Activated naive CD8-positive, alpha-beta T cell treated with anti-CD3 and anti-CD28 coated beads, Interleukin-2, amount 10 ng/mL, durations not matched to agents 7 days and 5 days (primary cell): ENCODE measurements around the gene NPAS1. TPM values are rescaled to one million over a fixed set of nuclear protein-coding genes. Genes with fewer than 3 reads are reported as not detected.
"Not testable (repeated sequence)": the region's sequence is repeated elsewhere in the genome, so short reads cannot be mapped to it uniquely, and the experiment has no call there.

Experiments used
- ATAC-seq: fragments of 150-1000 bp; cut with Tn5 transposase; one replicate; pipeline ENCODE4 v1.10.0; 2021; ENCODE audit warnings: low read depth, moderate library complexity
- POLR2A ChIA-PET: fragments of 350-600 bp; sonication (Branson Sonifier 250); formaldehyde crosslinking; loops from one replicate; lab custom pipeline; 2021; ENCODE audit warnings: antibody characterized with exemption; lab: Charles Lee
- DNase-seq: peaks from one replicate; pipeline ENCODE4 v3.0.0; 2021
- H3K27ac Mint-ChIP-seq: one replicate; pipeline ENCODE4 v1.8.0; 2022; ENCODE audit warnings: mild to moderate bottlenecking, mixed read lengths
- H3K27me3 Mint-ChIP-seq: one replicate; pipeline ENCODE4 v1.8.0; 2022; ENCODE audit warnings: mild to moderate bottlenecking, moderate library complexity, mixed read lengths
- H3K36me3 Mint-ChIP-seq: one replicate; pipeline ENCODE4 v1.8.0; 2021; ENCODE audit warnings: mild to moderate bottlenecking, mixed read lengths
- H3K4me1 Mint-ChIP-seq: one replicate; pipeline ENCODE4 v1.8.0; 2021; ENCODE audit warnings: mixed read lengths
- H3K4me3 Mint-ChIP-seq: one replicate; pipeline ENCODE4 v1.8.0; 2022; ENCODE audit warnings: mild to moderate bottlenecking, moderate library complexity, mixed read lengths
- H3K9me3 Mint-ChIP-seq: one replicate; pipeline ENCODE4 v1.8.0; 2021; ENCODE audit warnings: mixed read lengths
- total RNA-seq, 2 experiments: library from RNA; stranded (reverse); gene quantifications; one replicate each; pipeline ENCODE4 v1.2.3, GENCODE V29; 2021

The NPAS1 gene
- total RNA-seq, 2 experiments from 2014 or later: 0.43 to 0.61 TPM

DNA sequence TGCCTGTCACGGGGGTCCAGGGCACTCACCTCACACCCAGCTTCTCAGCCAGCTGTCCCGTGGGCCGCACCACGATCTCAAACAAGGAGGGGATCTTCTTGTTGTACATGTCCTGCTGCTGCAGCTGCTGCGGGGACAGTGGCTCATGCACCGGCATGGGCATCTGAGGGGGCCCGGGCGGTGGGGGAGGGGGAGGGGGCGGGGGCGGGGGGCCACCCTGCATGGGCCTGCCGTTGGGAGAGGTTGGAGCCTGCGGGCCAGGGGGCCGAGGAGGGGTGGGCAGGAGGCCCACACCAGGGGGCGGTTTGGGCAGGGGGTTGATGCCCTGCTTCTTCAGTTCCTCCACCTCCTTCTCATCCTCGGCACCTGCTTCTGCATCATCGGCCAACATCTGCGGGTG is 52.7 kb downstream of the NPAS1 start:
- H3K9me3 Mint-ChIP-seq: no peaks in the 10 kb centered on the region
- POLR2A ChIA-PET: interaction anchor here (1.1 kb wide), 1 partner anchor 41 kb away, joined by 3 read pairs; the partner anchor contains the start of gene ZC3H4
- no peak overlapping the region for H3K4me3 Mint-ChIP-seq
- peaks cover 10% of the 10 kb centered on the region for H3K4me1 Mint-ChIP-seq
- no peak for ATAC-seq
- H3K36me3 Mint-ChIP-seq: peaks cover 22% of the 10 kb centered on the region
- H3K27ac Mint-ChIP-seq: no peak overlapping the region
- no peak for DNase-seq
- H3K27me3 Mint-ChIP-seq: no peaks in the 10 kb centered on the region

DNA sequence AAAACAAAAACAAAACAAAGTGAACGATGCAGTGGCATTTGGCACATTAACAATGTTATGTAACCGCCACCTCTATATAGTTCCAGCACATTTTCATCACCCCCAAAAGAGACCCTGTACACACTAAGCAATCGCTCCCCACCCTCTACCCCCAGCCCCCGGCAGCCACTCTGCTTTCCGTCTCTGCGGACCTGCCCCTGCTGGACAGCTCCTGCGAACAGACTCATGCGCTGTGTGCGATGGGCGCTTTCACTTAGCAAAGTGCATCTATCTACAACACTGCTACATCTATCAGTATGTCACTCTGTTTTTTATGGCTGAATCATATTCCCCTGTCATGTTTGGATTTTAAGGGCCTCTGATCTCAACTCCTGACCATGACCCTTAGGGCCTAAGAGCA is 53.9 kb downstream of the NPAS1 start:
- Mint-ChIP-seq H3K36me3 (peaks cover 24% of the 10 kb centered on the region), H3K4me3 (no peak overlapping the region), H3K27ac (no peak overlapping the region), H3K4me1 (peaks cover 10% of the 10 kb centered on the region), H3K27me3 (no peaks in the 10 kb centered on the region), H3K9me3 (no peaks in the 10 kb centered on the region)
- POLR2A ChIA-PET: no interaction called here
- DNase-seq (no peak), ATAC-seq (no peak)

DNA sequence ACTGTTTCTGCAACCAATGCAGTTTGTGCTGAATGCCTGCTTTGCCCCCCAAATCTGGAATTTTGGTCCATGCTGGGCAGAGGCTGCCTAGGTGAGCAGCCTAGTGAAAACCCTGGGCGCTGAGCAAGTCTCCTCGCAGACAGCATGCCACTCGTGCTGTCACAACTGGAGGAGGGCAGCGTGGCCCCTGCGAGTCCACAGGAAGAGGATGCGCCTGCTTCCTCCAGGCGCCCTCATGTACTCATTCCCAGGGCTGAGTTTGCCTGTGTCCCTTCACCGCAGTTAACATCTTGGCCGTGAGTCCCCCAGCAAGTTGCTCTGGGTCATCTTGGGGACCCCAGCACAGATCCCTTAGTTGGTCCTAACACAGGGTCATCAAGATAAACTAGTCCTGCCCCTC is 55.0 kb downstream of the NPAS1 start:
- Mint-ChIP-seq H3K27ac (no peak overlapping the region), H3K4me1 (peaks cover 12% of the 10 kb centered on the region), H3K9me3 (no peaks in the 10 kb centered on the region), H3K27me3 (no peaks in the 10 kb centered on the region), H3K4me3 (no peak overlapping the region), H3K36me3 (peaks cover 24% of the 10 kb centered on the region)
- no peak for ATAC-seq
- DNase-seq: no peak
- POLR2A ChIA-PET: interaction anchor here (0.6 kb wide), 1 partner anchor 63 kb away, joined by 7 read pairs; no protein-coding TSS in a partner anchor

DNA sequence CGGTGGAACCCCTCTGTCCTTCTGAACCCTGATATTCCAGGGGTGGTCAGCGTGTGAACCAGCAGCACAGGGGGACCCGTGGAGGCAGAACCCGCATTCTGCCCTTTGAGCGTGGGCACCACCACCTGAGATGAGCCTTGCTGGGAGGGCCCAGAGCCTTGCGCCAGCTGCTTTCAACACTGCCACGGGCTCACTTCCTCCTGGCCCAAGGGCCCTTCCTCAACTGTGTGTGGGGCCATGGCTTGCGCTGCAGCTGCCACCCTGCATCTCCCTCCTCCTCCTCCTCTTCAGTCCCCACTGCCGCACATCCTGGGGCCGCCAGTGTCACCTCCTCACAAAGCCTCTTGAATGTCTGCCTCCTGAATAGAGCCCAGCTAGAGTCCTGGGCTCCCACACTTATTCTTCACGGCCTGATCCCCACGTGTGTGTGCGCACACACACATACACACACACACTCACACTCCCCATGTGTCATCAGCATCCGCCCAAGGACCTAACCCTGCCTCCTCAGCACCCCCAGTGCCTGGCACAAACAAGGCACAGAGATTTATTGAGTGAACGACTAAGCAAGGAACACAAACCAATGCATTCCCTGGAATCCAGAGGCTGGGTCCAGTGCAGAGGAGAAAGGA is 55.7 kb downstream of the NPAS1 start:
- POLR2A ChIA-PET: interaction anchor here (0.6 kb wide), 1 partner anchor 63 kb away, joined by 7 read pairs; no protein-coding TSS in a partner anchor
- no peak for ATAC-seq
- H3K9me3 Mint-ChIP-seq: no peaks in the 10 kb centered on the region

DNA sequence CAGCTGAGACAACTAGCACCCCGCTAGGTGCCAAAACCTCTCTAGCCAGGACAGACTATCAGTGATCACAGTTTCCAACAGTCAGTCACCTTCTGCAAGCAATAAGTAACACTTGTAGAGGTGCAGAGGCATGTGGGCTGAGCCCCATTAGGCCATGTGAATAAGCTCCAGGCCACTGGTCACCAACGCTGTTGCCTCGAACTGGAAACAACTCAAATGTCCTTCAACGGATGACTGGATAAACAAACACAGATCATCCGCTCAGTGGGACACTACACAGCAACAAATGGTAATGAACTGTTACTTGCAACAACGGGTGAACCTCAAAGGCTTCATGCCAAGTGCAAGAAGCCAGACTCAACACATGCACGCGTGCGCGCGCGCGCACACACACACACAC is 56.3 kb downstream of the NPAS1 start:
- no peak for ATAC-seq
- POLR2A ChIA-PET: no interaction called here
- Mint-ChIP-seq H3K27me3 (no peaks in the 10 kb centered on the region), H3K27ac (no peak overlapping the region), H3K4me1 (peaks cover 14% of the 10 kb centered on the region), H3K36me3 (peaks cover 21% of the 10 kb centered on the region), H3K9me3 (no peaks in the 10 kb centered on the region), H3K4me3 (no peak overlapping the region)
- DNase-seq: no peak

More for the DNA sequence above, 55.7 kb downstream of the NPAS1 start:
- Mint-ChIP-seq H3K27me3 (no peaks in the 10 kb centered on the region), H3K4me3 (no peak overlapping the region), H3K4me1 (peaks cover 12% of the 10 kb centered on the region), H3K36me3 (peaks cover 22% of the 10 kb centered on the region), H3K27ac (peak overlapping the region; percentile 12)
- DNase-seq: no peak

DNA sequence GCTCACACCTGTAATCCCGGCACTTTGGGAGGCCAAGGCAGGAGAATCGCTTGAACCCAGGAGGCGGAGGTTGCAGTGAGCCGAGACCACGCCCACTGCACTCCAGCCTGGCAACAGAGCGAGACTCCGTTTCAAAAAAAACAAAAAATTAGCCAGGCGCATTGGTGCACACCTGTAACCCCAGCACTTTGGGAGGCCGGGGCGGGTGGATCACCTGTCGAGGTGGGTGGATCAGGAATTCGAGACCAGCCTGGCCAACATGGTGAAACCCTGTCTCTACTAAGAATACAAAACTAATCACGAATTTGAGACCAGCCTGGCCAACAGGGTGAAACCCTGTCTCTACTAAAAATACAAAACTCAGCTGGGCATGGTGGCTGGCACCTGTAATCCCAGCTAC is 58.7 kb downstream of the NPAS1 start:
- not testable (repeated sequence) for H3K4me3 Mint-ChIP-seq, DNase-seq, H3K27ac Mint-ChIP-seq, ATAC-seq, H3K27me3 Mint-ChIP-seq, H3K9me3 Mint-ChIP-seq
- POLR2A ChIA-PET: interaction anchor here (3.8 kb wide), 1 partner anchor 34 kb away, joined by 37 read pairs; the partner anchor contains the start of gene ZC3H4
- Mint-ChIP-seq H3K4me1 (peaks cover 13% of the 10 kb centered on the region), H3K36me3 (peaks cover 22% of the 10 kb centered on the region)

DNA sequence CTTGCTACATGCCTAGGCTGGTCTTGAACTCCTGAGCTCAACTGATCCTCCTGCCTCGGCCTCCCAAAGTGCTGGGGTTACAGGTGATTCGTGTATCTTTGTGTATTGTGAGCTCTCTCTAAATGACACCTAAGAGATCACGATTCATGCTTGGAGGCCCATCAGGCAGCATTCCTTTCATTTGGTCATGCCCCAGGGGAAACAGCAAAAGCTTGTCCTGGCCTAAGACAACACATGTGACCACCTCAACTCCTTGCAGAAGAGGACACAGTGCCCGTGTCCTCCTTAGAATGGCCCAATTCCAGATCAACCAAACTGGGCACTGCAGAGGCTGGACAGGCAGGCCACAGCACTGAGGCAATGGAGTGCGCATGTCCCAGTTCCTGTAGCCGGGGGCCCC is 61.5 kb downstream of the NPAS1 start:
- H3K9me3 Mint-ChIP-seq: no peaks in the 10 kb centered on the region
- DNase-seq (no peak), ATAC-seq (no peak)
- H3K36me3 Mint-ChIP-seq: peaks cover 27% of the 10 kb centered on the region
- POLR2A ChIA-PET: interaction anchor here (0.6 to 3.8 kb wide), 6 partner anchors 11 to 163 kb away, joined by 3 to 37 read pairs (median 6); partner anchors contain the start of gene ZC3H4
- peaks cover 6% of the 10 kb centered on the region for H3K4me1 Mint-ChIP-seq
- H3K27ac Mint-ChIP-seq: no peak overlapping the region
- H3K4me3 Mint-ChIP-seq: no peak overlapping the region
- H3K27me3 Mint-ChIP-seq: no peaks in the 10 kb centered on the region

DNA sequence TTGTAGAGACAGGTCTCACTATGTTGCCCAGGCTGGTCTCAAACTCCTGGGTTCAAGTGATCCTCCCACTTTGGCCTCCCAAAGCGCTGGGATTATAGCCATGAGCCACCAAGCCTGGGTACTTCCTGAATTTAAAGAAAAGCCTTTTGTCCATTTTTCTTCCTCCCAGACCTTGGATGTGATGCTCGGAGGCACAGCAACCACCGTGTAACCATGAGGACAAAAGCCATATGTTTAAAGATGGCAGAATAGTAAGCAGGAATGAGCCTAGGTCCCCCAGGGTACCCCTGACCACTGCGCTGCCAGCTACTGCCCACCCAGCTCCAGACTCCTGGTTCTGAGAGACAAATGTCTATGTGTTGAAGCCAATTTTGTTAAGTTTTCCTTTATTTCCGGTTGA is 62.9 kb downstream of the NPAS1 start:
- peaks cover 5% of the 10 kb centered on the region for H3K4me1 Mint-ChIP-seq
- POLR2A ChIA-PET: interaction anchor here (1.1 kb wide), 1 partner anchor 31 kb away, joined by 7 read pairs; the partner anchor contains the start of gene ZC3H4

DNA sequence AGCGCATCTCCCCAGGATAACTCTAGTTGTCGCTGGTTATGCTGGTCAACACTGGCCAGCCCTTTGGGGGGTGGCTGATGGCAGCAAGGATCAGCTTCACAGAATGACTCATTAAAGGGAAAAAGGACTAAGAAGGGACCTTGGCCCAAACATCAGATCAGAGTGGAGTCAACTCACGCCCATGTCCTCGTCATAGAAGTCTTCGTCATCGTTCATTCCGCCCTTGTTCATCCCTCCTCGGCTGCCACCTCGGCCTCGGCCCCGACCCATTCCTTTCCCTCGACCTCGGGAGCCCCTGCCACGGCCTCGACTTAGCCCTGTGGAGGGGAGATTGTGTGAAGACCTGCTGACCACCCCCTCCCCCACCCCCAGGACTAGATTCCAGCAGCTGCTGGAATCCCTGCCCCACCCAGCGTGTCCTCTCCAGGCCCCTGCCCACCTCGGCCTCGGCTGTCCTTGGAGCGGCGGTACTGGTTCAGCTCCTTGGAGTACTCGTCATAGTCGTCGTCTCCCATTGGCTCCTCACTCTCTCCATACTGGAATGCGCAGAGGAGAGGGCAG is 65.3 kb downstream of the NPAS1 start:
- ATAC-seq (no peak), DNase-seq (no peak)
- no peak overlapping the region for H3K4me3 Mint-ChIP-seq
- H3K36me3 Mint-ChIP-seq: peaks cover 32% of the 10 kb centered on the region
- POLR2A ChIA-PET: interaction anchor here (1.0 to 1.4 kb wide), 2 partner anchors 29 to 37 kb away, joined by 3 read pairs; partner anchors contain the start of gene ZC3H4
- no peaks in the 10 kb centered on the region for H3K27me3 Mint-ChIP-seq
- H3K9me3 Mint-ChIP-seq: no peaks in the 10 kb centered on the region
- peak overlapping the region; percentile 25 for H3K27ac Mint-ChIP-seq
- H3K4me1 Mint-ChIP-seq: peaks cover 4% of the 10 kb centered on the region

More for the DNA sequence above, 62.9 kb downstream of the NPAS1 start:
- DNase-seq (no peak), ATAC-seq (no peak)
- H3K27ac Mint-ChIP-seq: no peak overlapping the region
- no peaks in the 10 kb centered on the region for H3K27me3 Mint-ChIP-seq
- H3K9me3 Mint-ChIP-seq: no peaks in the 10 kb centered on the region
- H3K4me3 Mint-ChIP-seq: no peak overlapping the region
- H3K36me3 Mint-ChIP-seq: peaks cover 26% of the 10 kb centered on the region

DNA sequence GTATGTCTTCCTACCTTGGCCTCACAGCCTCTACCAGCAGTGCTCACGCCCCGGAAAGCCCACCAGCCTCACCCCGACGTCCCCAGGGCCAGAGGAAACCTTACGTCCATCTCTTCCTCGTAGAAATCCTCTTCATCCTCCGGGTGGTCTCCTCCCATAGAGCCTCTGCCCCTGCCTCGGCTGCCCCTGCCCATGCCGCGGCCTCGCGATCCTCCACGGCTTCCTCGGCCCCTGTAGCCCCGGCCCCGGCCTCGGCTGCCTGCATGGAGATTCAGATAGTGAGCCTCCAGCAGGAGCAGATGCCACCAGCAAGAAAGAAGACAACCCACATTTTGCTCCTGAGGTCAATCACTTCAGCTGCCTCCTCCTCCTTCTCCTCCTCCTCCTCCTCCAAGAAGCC is 66.6 kb downstream of the NPAS1 start:
- H3K4me1 Mint-ChIP-seq: peaks cover 13% of the 10 kb centered on the region
- H3K27ac Mint-ChIP-seq: peak overlapping the region; percentile 48
- POLR2A ChIA-PET: no interaction called here

DNA sequence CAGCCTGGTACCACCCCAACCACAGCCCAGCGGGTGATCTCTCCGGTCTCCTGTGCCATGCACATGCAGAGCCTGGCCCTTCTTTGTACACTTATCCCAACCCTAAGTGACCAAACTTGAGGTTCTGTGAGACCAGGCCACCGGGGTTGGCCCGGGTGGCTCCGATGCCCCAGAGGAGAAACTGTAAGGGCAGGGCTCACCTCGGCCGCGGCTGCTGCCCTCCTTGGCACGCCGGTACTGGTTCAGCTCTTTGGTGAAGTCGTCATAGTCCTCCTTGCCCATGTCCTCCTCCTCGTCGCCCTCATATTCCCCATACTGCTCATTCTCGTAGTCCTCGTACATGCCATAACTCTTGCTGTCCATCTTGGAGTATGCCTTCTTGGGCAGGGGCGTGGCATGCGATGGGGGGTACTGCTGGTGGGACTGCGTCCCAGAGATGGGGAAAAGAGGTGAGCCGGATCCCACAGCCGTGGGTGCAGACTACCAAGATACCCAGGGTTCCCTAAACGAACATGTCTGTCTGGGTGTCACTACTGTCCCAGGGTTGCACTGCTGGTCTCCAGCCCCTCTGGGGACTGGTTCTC is 70.2 kb downstream of the NPAS1 start:
- no peak for DNase-seq

More for the DNA sequence above, 66.6 kb downstream of the NPAS1 start:
- H3K9me3 Mint-ChIP-seq: no peaks in the 10 kb centered on the region
- ATAC-seq (no peak), DNase-seq (no peak)
- H3K4me3 Mint-ChIP-seq: no peak overlapping the region
- H3K27me3 Mint-ChIP-seq: no peaks in the 10 kb centered on the region
- peaks cover 38% of the 10 kb centered on the region for H3K36me3 Mint-ChIP-seq

DNA sequence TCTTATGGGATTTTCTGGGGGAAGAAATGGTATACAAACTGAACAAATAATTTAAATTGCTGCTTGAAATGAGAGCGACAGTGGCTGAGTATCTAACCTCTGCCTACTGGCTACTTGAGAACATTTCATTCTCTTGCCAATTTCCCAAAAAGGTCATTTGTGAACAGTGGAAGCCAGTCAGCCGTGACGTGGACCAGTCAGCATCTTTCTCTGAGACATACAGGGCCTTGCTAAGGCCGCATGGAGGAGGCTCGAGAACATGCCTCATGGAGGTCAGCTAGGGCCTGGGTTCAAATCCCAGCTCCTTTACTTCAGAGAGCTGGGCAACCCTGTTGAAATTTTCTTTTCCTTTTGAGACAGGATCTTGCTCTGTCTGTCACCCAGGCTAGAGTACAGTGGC is 73.6 kb downstream of the NPAS1 start:
- ATAC-seq: no peak
- DNase-seq: no peak
- POLR2A ChIA-PET: interaction anchor here (1.6 to 7.2 kb wide), 4 partner anchors 13 to 151 kb away, joined by 4 to 192 read pairs (median 12); partner anchors contain the start of gene ZC3H4
- Mint-ChIP-seq H3K4me3 (peak overlapping the region; percentile 89), H3K9me3 (no peaks in the 10 kb centered on the region), H3K36me3 (peaks cover 43% of the 10 kb centered on the region), H3K27ac (peak overlapping the region; percentile 84), H3K27me3 (no peaks in the 10 kb centered on the region), H3K4me1 (peaks cover 61% of the 10 kb centered on the region)

More for the DNA sequence above, 70.2 kb downstream of the NPAS1 start:
- POLR2A ChIA-PET: interaction anchor here (0.6 to 1.9 kb wide), 3 partner anchors 20 to 505 kb away, joined by 3 to 4 read pairs (median 3); partner anchors contain the start of gene ZC3H4
- no peaks in the 10 kb centered on the region for H3K27me3 Mint-ChIP-seq
- H3K36me3 Mint-ChIP-seq: peaks cover 48% of the 10 kb centered on the region
- no peak overlapping the region for H3K4me3 Mint-ChIP-seq
- H3K4me1 Mint-ChIP-seq: peaks cover 34% of the 10 kb centered on the region
- no peaks in the 10 kb centered on the region for H3K9me3 Mint-ChIP-seq
- H3K27ac Mint-ChIP-seq: no peak overlapping the region
- no peak for ATAC-seq

DNA sequence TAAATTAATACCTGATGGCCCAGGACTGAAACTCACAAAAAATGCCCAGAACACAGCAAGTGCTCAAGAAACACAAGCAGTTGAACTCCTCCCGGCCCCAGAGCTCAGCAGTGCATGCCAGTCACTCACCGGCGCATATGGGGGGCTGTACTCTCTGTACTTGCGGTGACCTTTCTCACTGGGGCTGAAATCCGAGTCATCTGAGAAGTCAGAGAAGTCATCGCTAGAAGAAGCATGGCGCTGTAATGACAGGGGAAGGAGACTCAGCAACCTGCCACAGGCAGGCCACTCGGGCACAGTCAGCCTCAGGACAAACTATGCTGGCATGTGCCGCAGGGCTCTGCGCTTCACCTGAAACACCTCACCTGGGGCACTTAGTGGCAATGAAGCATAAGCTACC is 74.2 kb downstream of the NPAS1 start:
- ATAC-seq (peak; percentile 8), DNase-seq (peak; percentile 40)
- peaks cover 46% of the 10 kb centered on the region for H3K36me3 Mint-ChIP-seq

More for the DNA sequence above, 74.2 kb downstream of the NPAS1 start:
- Mint-ChIP-seq H3K4me3 (peak overlapping the region; percentile 89), H3K4me1 (peaks cover 64% of the 10 kb centered on the region), H3K27ac (peak overlapping the region; percentile 84), H3K9me3 (no peaks in the 10 kb centered on the region), H3K27me3 (no peaks in the 10 kb centered on the region)
- POLR2A ChIA-PET: interaction anchor here (1.6 to 7.2 kb wide), 5 partner anchors 12 to 306 kb away, joined by 5 to 192 read pairs (median 6); partner anchors contain the start of genes SLC1A5 and ZC3H4
